Body of pancreas (tissue), 4 donors: Measurements from ENCODE around the gene PRELID2. TPM values are rescaled to one million over a fixed set of nuclear protein-coding genes. Genes with fewer than 3 reads are reported as not detected.
"Not testable (repeated sequence)": the region's sequence is repeated elsewhere in the genome, so short reads cannot be mapped to it uniquely, and the experiment has no call there.

Experiments used
- ATAC-seq: fragments of 150-250 bp; one replicate; pipeline ENCODE4 v1.9.1; 2016
- DNase-seq, 4 donors: peaks; one replicate each; pipeline ENCODE4 v3.0.0-alpha.2; 2019
- H3K27ac ChIP-seq, 4 donors: fragments of 200-600 bp; sonication (generic); 1 replicate in 3 of 4; 2 replicates in 1 of 4; pipeline versions ENCODE4 v1.5.1 to v1.6.1; 2016 to 2019; ENCODE audit warnings: mild to moderate bottlenecking in 1 of 4, mixed read lengths in 1 of 4, moderate library complexity in 1 of 4
- H3K27me3 ChIP-seq, 2 donors: fragments of 200-600 bp; sonication (generic); one replicate each; pipeline ENCODE4 v1.6.0; 2016; ENCODE audit warnings: mild to moderate bottlenecking in 1 of 2
- H3K36me3 ChIP-seq, 2 donors: fragments of 200-600 bp; sonication (generic); replicated peaks in 1 of 2; 2 replicates each; pipeline ENCODE4 v1.5.1; 2016; ENCODE audit warnings: low read depth in 2 of 2; ENCODE audit not compliant: insufficient read depth in 1 of 2
- H3K4me1 ChIP-seq: fragments of 200-600 bp; sonication (generic); one replicate; pipeline ENCODE4 v1.6.0; 2016
- H3K4me3 ChIP-seq, 2 donors: fragments of 200-600 bp; sonication (generic); 1 replicate in 1 of 2; 2 replicates in 1 of 2; pipeline ENCODE4 v1.5.1; 2016 to 2019
- H3K9me3 ChIP-seq, 3 donors: fragments of 200-600 bp; sonication (generic); 1 replicate in 2 of 3; 2 replicates in 1 of 3; pipeline ENCODE4 v1.5.1; 2016
- POLR2A ChIP-seq, 3 donors: fragments of 450-650 bp; IDR thresholded peaks; one replicate each; pipeline ENCODE4 v1.6.1; 2016; ENCODE audit warnings: antibody characterized with exemption in 3 of 3, mild to moderate bottlenecking in 2 of 3
- WGBS, 2 donors: methylation state at CpG; one replicate each; pipeline ENCODE4 v1.1.5; 2017; 5-methylcytosine and 5-hydroxymethylcytosine counted together
- intact Hi-C: fragments of 100-400 bp; cut with DNase I; formaldehyde crosslinking; loops from one replicate; pipeline ENCODE4 v1.15.1; 2023
- total RNA-seq, 2 donors: library from RNA; depleted of rRNA; stranded (reverse); fragments of >200 nt; gene quantifications; one replicate each; pipeline ENCODE4 v1.1.0, GENCODE V29; 2016
- TF ChIP-seq, protein P1 (sequence below), 7 experiments: fragments of 450-650 bp in 4 of 7; fragments of 200-600 bp in 3 of 7; sonication (generic) in 3 of 7; IDR thresholded peaks; one replicate each; pipeline ENCODE4 v1.5.1; 2016 to 2019; ENCODE audit warnings: antibody characterized with exemption in 7 of 7

Gene PRELID2
- total RNA-seq, 2 donors from 2014 or later: 17.1 to 22.4 TPM

DNA sequence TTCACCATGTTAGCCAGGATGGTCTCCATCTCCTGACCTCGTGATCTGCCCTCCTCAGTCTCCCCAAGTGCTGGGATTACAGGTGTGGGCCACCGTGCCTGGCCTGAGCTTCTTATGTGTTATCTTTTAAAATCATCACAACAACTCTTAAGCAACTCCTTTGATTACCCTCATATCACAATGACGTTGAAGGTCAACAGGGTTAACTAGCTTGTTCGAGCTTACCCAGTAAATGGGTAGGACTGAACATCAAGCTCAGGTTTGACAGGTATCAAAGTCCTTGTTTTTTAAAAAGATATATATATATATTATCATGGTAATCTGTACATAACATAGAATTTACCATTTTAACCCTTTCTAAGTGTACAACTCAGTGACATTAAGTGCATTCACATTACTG is 34.6 kb upstream of the PRELID2 start:
- WGBS, 2 donors: 52 to 64% methylated on average over 4 of the region's 4 CpGs
- DNase-seq (no peak), ATAC-seq (no peak)
- Histone ChIP-seq H3K4me1 (no peaks in the 10 kb centered on the region), H3K9me3 (no peaks in the 10 kb centered on the region), H3K27ac (no peak overlapping the region), H3K27me3 (no peaks in the 10 kb centered on the region), H3K36me3 (no peaks in the 10 kb centered on the region), H3K4me3 (no peak overlapping the region)
- TF ChIP-seq POLR2A (IDR thresholded peaks at IDR 0.05): no peak
- TF ChIP-seq, protein P1, sequence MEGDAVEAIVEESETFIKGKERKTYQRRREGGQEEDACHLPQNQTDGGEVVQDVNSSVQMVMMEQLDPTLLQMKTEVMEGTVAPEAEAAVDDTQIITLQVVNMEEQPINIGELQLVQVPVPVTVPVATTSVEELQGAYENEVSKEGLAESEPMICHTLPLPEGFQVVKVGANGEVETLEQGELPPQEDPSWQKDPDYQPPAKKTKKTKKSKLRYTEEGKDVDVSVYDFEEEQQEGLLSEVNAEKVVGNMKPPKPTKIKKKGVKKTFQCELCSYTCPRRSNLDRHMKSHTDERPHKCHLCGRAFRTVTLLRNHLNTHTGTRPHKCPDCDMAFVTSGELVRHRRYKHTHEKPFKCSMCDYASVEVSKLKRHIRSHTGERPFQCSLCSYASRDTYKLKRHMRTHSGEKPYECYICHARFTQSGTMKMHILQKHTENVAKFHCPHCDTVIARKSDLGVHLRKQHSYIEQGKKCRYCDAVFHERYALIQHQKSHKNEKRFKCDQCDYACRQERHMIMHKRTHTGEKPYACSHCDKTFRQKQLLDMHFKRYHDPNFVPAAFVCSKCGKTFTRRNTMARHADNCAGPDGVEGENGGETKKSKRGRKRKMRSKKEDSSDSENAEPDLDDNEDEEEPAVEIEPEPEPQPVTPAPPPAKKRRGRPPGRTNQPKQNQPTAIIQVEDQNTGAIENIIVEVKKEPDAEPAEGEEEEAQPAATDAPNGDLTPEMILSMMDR (IDR thresholded peaks at IDR 0.05): no peak
- intact Hi-C loops: no loop called here

DNA sequence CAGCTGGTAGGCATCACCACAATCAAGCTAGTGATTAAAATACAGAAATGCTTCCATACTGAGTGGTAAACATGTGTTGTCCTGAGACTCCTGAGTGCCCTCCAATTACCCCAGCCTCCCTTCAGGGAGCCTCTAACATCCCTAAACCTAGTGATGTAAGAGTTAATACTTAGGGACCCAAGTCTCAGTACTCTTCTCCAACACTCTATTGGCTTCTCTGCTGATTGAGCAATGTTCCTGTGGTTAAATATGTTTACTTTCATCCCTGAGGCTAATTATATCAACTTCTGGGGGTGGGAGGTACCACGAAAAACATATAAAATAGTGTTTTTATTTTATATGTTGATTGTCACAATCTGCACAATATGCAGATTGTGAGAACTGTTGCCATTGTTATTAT is 32.7 kb upstream of the PRELID2 start:
- no peaks in the 10 kb centered on the region for H3K9me3 ChIP-seq
- intact Hi-C loops: no loop called here
- ATAC-seq (no peak), DNase-seq (no peak)
- no peaks in the 10 kb centered on the region for H3K27me3 ChIP-seq
- WGBS, 2 donors: 31 to 39% methylated on average over 1 of the region's 1 CpG
- no peaks in the 10 kb centered on the region for H3K36me3 ChIP-seq
- H3K4me1 ChIP-seq: no peaks in the 10 kb centered on the region
- H3K4me3 ChIP-seq: no peak overlapping the region
- no peak for TF ChIP-seq POLR2A (IDR thresholded peaks at IDR 0.05)
- TF ChIP-seq, protein P1 (IDR thresholded peaks at IDR 0.05): no peak
- H3K27ac ChIP-seq: no peak overlapping the region

DNA sequence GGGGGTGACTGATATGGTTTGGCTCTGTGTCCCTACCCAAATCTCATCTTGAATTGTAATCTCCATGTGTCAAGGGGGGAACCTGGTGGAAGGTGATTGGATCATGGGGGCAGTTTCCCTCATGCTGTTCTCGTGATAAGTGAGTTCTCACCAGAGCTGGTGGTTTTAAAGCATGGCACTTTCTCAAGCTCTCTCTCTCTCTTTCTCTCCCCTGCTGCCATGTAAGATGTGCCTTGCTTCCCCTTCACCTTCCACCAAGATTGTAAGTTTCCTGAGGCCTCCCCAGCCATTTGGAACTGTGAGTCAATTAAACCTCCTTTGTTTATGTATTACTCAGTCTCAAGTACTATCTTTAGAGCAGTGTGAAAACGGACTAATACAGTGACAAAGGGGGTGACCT is 29.3 kb upstream of the PRELID2 start:
- ATAC-seq, intact Hi-C loops, H3K4me3 ChIP-seq, H3K36me3 ChIP-seq, DNase-seq, H3K27me3 ChIP-seq, H3K9me3 ChIP-seq, H3K4me1 ChIP-seq, H3K27ac ChIP-seq: not testable (repeated sequence)
- 81 to 88% methylated on average over 2 of the region's 2 CpGs for WGBS, 2 donors

DNA sequence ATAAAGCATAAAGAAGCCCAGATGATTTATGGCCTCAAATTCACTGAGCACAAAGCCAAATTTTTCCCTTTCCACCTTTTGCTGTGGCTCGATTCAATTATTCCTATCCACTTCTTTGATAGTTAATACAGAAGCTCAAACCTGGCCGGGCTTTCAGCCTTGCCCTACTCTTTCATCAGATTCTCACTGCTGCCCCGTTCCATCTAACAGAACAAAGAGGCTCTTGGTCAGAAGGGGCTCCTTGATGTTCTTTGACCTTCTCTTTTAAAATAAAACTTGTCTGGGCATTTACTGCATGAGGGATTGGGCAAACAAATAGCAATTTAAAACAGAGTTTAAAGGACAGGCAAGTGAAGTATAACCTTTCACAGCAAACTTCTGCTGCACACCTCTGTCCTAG is 27.9 kb upstream of the PRELID2 start:
- TF ChIP-seq, protein P1 (IDR thresholded peaks at IDR 0.05): no peak
- TF ChIP-seq POLR2A (IDR thresholded peaks at IDR 0.05): no peak
- no peak overlapping the region for H3K27ac ChIP-seq
- no peaks in the 10 kb centered on the region for H3K4me1 ChIP-seq
- WGBS, 2 donors: 67 to 69% methylated on average over 3 of the region's 3 CpGs
- H3K36me3 ChIP-seq: no peaks in the 10 kb centered on the region
- DNase-seq (no peak), ATAC-seq (no peak)
- intact Hi-C loops: no loop called here
- no peaks in the 10 kb centered on the region for H3K9me3 ChIP-seq
- no peaks in the 10 kb centered on the region for H3K27me3 ChIP-seq
- H3K4me3 ChIP-seq: no peak overlapping the region

DNA sequence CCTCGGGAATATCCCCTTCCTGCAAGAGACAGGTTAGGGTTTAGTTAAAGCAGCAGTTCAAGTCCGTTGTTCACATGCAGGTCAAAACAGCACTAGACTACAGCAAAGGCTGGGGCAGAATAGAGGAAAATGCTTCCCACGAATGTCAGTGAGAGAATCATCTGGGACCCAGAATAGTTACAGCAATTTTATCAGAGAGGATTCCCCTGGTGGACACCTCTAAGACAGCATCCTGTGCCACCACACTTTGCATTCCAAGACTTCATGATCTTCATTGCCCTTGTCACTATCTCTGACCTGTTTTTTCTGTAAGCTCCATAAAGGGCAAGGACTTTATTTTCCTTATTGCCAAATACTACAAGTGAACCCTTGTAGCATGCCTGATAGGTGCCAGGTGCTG is 24.8 kb upstream of the PRELID2 start:
- no peak overlapping the region for H3K27ac ChIP-seq
- WGBS, 2 donors: 64 to 67% methylated on average over 3 of the region's 3 CpGs
- H3K4me1 ChIP-seq: no peaks in the 10 kb centered on the region
- no peaks in the 10 kb centered on the region for H3K27me3 ChIP-seq
- no peak for DNase-seq
- ATAC-seq: no peak
- intact Hi-C loops: no loop called here
- H3K36me3 ChIP-seq: no peaks in the 10 kb centered on the region
- H3K9me3 ChIP-seq: no peaks in the 10 kb centered on the region
- H3K4me3 ChIP-seq: no peak overlapping the region
- TF ChIP-seq, protein P1 (IDR thresholded peaks at IDR 0.05): no peak
- TF ChIP-seq POLR2A (IDR thresholded peaks at IDR 0.05): no peak
